ENCODE results near the gene PGAM1.
"Not testable (repeated sequence)": the region's sequence is repeated elsewhere in the genome, so short reads cannot be mapped to it uniquely, and the experiment has no call there.

GRCh38 chr10:97468781-97469180 is 42.8 kb downstream of the PGAM1 start:
- TF ChIP-seq, protein P1, sequence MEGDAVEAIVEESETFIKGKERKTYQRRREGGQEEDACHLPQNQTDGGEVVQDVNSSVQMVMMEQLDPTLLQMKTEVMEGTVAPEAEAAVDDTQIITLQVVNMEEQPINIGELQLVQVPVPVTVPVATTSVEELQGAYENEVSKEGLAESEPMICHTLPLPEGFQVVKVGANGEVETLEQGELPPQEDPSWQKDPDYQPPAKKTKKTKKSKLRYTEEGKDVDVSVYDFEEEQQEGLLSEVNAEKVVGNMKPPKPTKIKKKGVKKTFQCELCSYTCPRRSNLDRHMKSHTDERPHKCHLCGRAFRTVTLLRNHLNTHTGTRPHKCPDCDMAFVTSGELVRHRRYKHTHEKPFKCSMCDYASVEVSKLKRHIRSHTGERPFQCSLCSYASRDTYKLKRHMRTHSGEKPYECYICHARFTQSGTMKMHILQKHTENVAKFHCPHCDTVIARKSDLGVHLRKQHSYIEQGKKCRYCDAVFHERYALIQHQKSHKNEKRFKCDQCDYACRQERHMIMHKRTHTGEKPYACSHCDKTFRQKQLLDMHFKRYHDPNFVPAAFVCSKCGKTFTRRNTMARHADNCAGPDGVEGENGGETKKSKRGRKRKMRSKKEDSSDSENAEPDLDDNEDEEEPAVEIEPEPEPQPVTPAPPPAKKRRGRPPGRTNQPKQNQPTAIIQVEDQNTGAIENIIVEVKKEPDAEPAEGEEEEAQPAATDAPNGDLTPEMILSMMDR (IDR thresholded peaks at IDR 0.05; ENCODE audit: low read length) = not testable (repeated sequence)
- not testable (repeated sequence) for TF ChIP-seq EZH2 (IDR thresholded peaks at IDR 0.05; ENCODE audit: borderline replicate concordance, low read length)

Measured in OCI-LY1 (cell line).